SK-N-SH treated with all-trans-retinoic acid at 6 μM for 48 hours (cell line): ENCODE data around the gene DYRK3.

Experiments
- CREB5 ChIP-seq: fragments of 250-450 bp; sonication (Bioruptor Pico); IDR thresholded peaks from 2 replicates; pipeline ENCODE4 v1.5.1; 2020; ENCODE audit warnings: low read depth, mild to moderate bottlenecking, moderate library complexity
- ZNF70 ChIP-seq: fragments of 450-650 bp; formaldehyde crosslinking; IDR thresholded peaks from 2 replicates; pipeline ENCODE4 v1.5.0; 2020; ENCODE audit warnings: mild to moderate bottlenecking, moderate library complexity

DNA sequence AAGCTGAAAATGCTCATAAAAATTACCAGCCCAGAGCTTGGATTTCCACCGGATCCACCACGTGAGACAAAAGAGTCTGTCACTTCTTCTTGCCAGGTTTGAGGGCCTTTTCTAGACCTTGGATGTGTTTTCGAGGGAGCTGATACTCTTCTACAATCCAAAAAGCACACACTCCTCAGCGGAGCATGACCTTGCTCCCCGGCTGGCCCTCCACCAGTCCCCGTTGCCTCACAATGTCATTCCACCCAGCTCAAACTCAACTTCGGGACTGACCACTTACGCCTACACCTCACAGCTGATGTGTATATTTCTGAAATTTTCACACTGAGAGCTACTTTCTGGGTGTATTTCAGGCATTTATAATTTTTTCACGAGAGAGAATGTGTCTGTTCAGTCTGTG, 43.6 kb upstream of the DYRK3 start:
- TF ChIP-seq CREB5 (CRISPR knock-in tag) (no peak), ZNF70 (CRISPR knock-in tag) (no peak)
